OCI-M1 (cell line): ENCODE data around the gene EEF1AKMT1.
A peak's percentile ranks its signal among the peaks of the same experiment; 100 is the strongest.
"Not testable (repeated sequence)": the region's sequence is repeated elsewhere in the genome, so short reads cannot be mapped to it uniquely, and the experiment has no call there.

Source experiments
- DNase-seq: peaks from one replicate; lab custom pipeline; 2025; lab: John Stamatoyannopoulos, UW

EEF1AKMT1 gene

GRCh38 chr13:20696073-20696472 lies 77.7 kb downstream of the EEF1AKMT1 start:
- DNase-seq: peak; percentile 39

- DNase-seq: no peak
Measured at GRCh38 chr13:20691616-20692015, 82.1 kb downstream of the EEF1AKMT1 start.

- no peak for DNase-seq
Measured at GRCh38 chr13:20689291-20689690, 84.5 kb downstream of the EEF1AKMT1 start.

GRCh38 chr13:20686863-20687579 lies 86.7 kb downstream of the EEF1AKMT1 start:
- DNase-seq: no peak

GRCh38 chr13:20686167-20686566 lies 87.6 kb downstream of the EEF1AKMT1 start:
- no peak for DNase-seq

- no peak for DNase-seq
Measured at GRCh38 chr13:20685092-20685491, 88.7 kb downstream of the EEF1AKMT1 start.

GRCh38 chr13:20684546-20684945 lies 89.2 kb downstream of the EEF1AKMT1 start:
- DNase-seq: no peak

- DNase-seq: no peak
Measured at GRCh38 chr13:20684041-20684440, 89.7 kb downstream of the EEF1AKMT1 start.

GRCh38 chr13:20682061-20682460 lies 91.7 kb downstream of the EEF1AKMT1 start:
- no peak for DNase-seq

- not testable (repeated sequence) for DNase-seq
Measured at GRCh38 chr13:20681481-20681880, 92.3 kb downstream of the EEF1AKMT1 start.

GRCh38 chr13:20680416-20681080 lies 93.2 kb downstream of the EEF1AKMT1 start:
- DNase-seq: no peak

GRCh38 chr13:20679879-20680278 lies 93.9 kb downstream of the EEF1AKMT1 start:
- no peak for DNase-seq
